GM12891 (cell line): ENCODE results near the gene CA14.

Experiments used
- POLR2A ChIP-seq: IDR thresholded peaks from 2 replicates; pipeline ENCODE4 v1.6.1; 2011; ENCODE audit warnings: low read depth, low read length, control low read depth
- POLR2AphosphoS5 ChIP-seq: IDR thresholded peaks from 2 replicates; pipeline ENCODE4 v1.6.1; 2011; ENCODE audit warnings: low read depth, low read length, control low read depth
- TAF1 ChIP-seq: IDR thresholded peaks from 2 replicates; pipeline ENCODE4 v1.6.1; 2011; ENCODE audit warnings: low read depth, low read length, control low read depth

- no peak for TF ChIP-seq POLR2A
- no peak for TF ChIP-seq POLR2AphosphoS5
- TF ChIP-seq TAF1, result no peak
These were observed 30.3 kb upstream of the CA14 start for GRCh38 chr1:150227228-150227627.
